Measurements from ENCODE around the gene MPDZ.

GRCh38 chr9:13278368-13279246 lies 885 bp downstream of the MPDZ start:
- no peak for TF ChIP-seq CTCF (IDR thresholded peaks at IDR 0.05; ENCODE audit: low read depth, low read length)
- TF ChIP-seq EZH2phosphoT487 (IDR thresholded peaks at IDR 0.05; ENCODE audit: low read depth) = no peak

All from OCI-LY3 (cell line).